Measurements from ENCODE around the gene MAN2B2.

- TF ChIP-seq, protein P1, sequence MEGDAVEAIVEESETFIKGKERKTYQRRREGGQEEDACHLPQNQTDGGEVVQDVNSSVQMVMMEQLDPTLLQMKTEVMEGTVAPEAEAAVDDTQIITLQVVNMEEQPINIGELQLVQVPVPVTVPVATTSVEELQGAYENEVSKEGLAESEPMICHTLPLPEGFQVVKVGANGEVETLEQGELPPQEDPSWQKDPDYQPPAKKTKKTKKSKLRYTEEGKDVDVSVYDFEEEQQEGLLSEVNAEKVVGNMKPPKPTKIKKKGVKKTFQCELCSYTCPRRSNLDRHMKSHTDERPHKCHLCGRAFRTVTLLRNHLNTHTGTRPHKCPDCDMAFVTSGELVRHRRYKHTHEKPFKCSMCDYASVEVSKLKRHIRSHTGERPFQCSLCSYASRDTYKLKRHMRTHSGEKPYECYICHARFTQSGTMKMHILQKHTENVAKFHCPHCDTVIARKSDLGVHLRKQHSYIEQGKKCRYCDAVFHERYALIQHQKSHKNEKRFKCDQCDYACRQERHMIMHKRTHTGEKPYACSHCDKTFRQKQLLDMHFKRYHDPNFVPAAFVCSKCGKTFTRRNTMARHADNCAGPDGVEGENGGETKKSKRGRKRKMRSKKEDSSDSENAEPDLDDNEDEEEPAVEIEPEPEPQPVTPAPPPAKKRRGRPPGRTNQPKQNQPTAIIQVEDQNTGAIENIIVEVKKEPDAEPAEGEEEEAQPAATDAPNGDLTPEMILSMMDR (IDR thresholded peaks at IDR 0.05; ENCODE audit: insufficient read depth, low read length, poor library complexity, severe bottlenecking): no peak
- no peak for TF ChIP-seq EZH2phosphoT487 (conservative IDR thresholded peaks at IDR 0.05; ENCODE audit: low read length)
These were observed 44.7 kb upstream of the MAN2B2 start for GRCh38 chr4:6530301-6530700.
